Activated gamma-delta T cell treated with anti-CD3 and anti-CD28 coated beads, Interleukin-2, amount 50 U/mL, for 16 hours (primary cell): ENCODE measurements around the gene MALL.
"Not testable (repeated sequence)": the region's sequence is repeated elsewhere in the genome, so short reads cannot be mapped to it uniquely, and the experiment has no call there.

ENCODE experiments used
- DNase-seq: peaks from one replicate; pipeline ENCODE4 v3.0.0-alpha.2; 2020; ENCODE audit warnings: low read depth

Gene MALL

DNA sequence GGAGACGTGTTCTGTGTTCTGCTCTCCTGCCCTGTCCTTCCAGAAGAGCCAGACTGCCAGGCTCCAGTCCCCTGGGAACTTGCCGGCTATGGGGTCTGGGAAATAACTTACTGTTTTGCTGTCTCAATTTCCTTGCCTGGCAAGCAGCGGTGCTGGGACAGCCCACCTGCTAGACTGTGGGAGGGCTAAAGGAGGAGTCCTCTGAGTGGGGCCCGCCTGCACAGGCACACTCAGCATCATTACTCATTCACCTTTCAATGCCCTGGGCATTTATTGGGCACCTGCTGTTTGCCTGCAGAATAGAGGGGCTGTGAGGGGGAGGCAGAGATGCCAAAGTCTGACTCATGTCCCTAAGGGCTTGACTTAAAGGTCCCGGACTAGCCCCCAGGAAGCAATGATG, 65.4 kb downstream of the MALL start:
- DNase-seq: not testable (repeated sequence)

DNA sequence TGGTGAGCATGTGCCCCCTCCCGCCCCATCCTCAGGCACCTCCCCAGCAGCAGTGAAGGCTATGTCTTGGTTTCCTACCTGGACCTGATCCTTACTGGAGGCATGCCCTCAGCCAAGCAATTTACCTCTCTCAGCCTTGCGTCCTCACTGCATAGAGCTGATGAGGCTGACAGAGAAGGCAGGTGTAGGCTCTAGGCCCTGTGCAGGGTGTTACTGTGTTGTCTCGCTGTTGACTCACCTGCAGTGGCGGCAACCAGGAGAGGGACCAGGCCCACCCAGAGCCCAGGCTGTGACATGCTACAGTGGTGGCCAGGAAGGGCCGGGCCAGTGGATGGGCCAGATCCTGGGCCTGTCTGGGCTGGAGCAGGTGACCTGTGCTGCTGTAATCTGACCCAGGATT, 65.9 kb downstream of the MALL start:
- DNase-seq: not testable (repeated sequence)

DNA sequence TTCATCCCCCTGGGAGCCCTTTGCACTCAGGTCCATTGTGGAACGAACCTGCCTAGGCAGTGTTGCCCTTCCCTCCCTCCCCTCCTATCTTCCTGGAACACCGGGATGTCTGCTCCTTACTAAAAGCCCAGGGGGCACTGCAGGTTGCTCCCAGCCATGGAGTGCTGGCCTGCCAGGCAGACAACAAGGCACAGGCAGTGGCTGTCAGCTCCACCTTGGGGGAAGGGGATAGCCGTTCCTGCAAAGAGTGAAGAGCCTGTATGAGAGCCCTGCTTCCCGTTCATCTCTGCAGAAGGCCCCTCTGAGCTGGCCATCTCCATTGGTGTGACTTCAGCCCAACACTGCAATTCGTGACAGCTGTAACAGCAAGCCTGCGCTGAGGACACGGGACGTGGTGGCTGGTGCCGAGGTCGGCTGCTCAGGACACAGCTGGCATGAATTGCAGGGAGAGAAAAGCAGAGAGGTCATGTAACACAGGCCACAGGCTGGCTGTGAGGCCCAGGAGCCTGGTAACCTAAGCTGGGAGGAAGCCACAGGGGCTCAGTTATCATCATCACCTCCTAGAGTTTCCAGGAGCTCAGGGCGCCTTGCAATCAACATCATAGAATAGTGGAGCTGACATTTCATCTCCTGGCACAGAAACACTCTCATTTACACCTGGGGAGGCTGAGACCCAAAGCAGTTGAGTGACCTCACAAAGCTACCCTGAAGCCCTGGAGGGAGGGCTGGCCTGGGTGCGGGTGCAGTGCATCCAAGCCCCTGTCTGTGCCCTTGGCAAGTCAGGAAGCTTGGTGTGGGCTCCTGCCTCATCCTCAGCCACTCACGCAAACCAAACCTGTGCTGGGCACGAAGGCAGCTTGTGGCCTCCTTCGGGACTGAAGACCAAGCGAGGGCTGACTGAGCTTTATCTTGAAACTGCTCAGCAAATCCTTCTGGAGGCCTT, 67.1 kb downstream of the MALL start:
- not testable (repeated sequence) for DNase-seq

DNA sequence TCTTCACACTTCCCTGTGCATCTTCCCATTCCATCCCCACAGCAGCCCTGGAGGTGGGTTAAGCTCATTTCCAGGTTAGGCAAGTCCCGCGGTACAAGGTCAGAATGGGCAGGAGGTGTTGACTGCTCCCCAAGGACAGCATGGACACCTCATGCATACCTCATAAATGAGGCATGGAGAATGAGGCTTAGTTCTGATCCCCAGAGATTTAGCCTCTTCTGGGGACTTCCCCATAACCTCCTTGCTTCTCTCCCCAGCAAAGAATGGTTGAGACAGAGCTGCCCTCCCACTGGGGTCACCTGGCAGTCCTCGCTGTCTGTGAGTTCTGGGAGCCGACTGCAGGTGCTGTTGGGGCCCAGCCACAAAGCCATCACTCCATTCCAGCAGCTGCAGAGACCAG, 68.4 kb downstream of the MALL start:
- not testable (repeated sequence) for DNase-seq

DNA sequence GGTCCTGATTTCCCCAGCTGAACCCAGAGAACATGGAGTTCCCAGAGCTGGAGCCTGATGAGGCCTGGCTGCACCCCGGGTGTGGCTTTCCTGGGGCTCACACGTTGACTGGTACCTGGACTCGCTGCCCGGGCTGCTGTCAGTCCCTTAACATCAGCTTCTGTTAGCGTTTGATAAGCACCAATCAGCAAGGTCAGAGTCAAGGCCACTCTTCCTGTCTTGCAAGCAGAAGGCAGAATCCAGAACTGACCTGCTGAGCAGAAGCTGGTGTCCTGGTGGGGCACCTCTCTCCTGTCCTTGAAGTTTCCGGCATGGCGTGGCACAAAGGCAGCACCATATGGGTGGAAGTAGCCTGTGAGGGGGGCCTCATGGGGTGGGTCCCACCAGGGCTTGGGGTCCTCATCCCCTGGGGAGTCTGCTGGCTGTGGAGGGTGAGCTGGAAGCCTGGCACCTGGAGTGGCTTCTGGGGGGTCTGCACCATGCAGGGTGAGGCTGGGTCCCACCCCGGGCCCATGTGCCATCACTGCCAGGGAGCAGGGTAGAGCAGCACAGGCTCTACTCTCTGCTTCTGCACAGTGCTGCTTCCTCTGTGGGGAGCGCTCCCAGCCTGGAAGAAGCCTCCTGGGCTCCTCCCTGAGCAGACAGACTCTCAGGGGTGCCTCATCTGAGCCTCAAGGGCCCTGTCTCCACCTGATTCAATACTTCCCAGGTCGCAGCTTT, 73.5 kb downstream of the MALL start:
- not testable (repeated sequence) for DNase-seq

DNA sequence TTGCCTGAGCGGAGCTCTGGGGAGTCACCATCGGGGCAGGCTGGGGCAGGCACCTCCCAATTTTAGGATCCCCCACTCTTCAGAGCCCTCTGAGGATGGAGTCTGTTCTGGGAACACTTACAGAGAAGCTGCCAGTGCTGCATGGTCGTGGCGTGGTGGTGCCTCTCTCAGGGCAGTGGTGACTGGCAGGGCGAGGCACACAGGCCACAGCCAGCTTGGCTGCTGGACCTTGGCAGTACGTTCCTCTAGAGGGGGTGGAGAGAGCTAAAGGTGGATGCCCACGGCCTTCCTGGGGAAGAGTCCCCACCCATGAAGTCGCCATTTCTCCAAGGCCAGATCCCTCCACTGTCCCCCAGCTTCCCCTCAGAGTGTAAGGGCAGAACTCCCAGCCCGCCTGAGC, 78.3 kb downstream of the MALL start:
- not testable (repeated sequence) for DNase-seq

DNA sequence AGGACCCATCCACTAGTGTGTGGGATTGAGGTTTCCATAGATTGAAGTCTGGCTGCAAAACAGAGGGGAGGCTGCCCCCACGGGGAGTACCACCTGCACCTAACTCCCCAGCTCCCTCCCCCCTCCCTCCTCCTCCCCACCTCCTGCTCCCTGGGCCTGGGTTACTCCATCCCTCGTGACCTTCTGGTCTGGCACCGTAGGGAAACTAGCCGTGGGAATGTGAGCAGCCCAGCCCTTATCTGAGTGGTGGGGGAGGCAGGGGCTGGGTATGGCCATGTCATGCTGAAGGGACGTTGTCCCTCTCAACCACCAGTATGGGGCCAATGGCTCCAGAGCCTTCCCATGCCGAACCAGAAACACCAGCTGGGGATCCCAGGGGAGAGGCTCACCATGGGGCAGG, 80.2 kb downstream of the MALL start:
- DNase-seq: not testable (repeated sequence)

DNA sequence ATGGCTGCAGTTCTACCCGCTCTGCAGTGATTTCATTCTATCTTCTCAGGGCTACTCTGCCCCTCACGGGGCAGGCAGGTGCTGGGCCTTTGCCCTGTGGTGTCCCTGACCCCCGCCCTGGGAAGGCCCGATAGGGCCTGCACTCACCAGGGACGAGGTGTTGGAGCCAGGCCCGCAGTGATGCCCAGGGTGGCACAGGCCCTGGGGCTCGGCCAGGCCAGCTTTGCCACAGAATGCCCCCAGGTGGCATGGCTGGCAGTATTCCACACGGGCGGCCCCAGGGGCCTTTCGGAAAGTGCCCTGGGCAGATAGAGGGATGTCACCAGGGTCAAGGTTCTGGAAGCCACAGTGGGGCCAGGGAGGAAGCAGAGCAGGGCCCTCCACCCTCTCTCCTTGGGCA, 80.7 kb downstream of the MALL start:
- DNase-seq: not testable (repeated sequence)
